Measurements from ENCODE around the gene PSMD1. TPM values are rescaled to one million over a fixed set of nuclear protein-coding genes. Genes with fewer than 3 reads are reported as not detected.
"Not testable (repeated sequence)": the region's sequence is repeated elsewhere in the genome, so short reads cannot be mapped to it uniquely, and the experiment has no call there.

The PSMD1 gene
- total RNA-seq, 1 donor from 2014 or later = 83.3 TPM

GRCh38 chr2:231133365-231134099 is 76.9 kb downstream of the PSMD1 start:
- no peak for TF ChIP-seq CTCF (IDR thresholded peaks at IDR 0.05; ENCODE audit: unreplicated experiment)
- DNase-seq (ENCODE audit: low spot score in 2 of 2, unreplicated experiment in 2 of 2) = no peak
- H3K4me1 Mint-ChIP-seq = peaks cover 64% of the 10 kb centered on the region
- H3K27ac Mint-ChIP-seq = peak overlapping the region; percentile 55
- H3K27me3 Mint-ChIP-seq (ENCODE audit: low read depth) = no peaks in the 10 kb centered on the region
- no peaks in the 10 kb centered on the region for H3K36me3 Mint-ChIP-seq
- no peak overlapping the region for H3K4me3 Mint-ChIP-seq
- H3K9me3 Mint-ChIP-seq = no peaks in the 10 kb centered on the region

GRCh38 chr2:231134910-231135655 is 78.4 kb downstream of the PSMD1 start:
- no peak for DNase-seq (ENCODE audit: low spot score in 2 of 2, unreplicated experiment in 2 of 2)
- H3K4me3 Mint-ChIP-seq = no peak overlapping the region
- TF ChIP-seq CTCF (IDR thresholded peaks at IDR 0.05; ENCODE audit: unreplicated experiment) = no peak
- peak overlapping the region; percentile 47 for H3K27ac Mint-ChIP-seq
- H3K27me3 Mint-ChIP-seq (ENCODE audit: low read depth) = no peaks in the 10 kb centered on the region
- H3K4me1 Mint-ChIP-seq = peaks cover 52% of the 10 kb centered on the region
- no peaks in the 10 kb centered on the region for H3K9me3 Mint-ChIP-seq
- peaks cover 3% of the 10 kb centered on the region for H3K36me3 Mint-ChIP-seq

GRCh38 chr2:231138699-231139098 is 82.0 kb downstream of the PSMD1 start:
- H3K4me3 Mint-ChIP-seq = no peak overlapping the region
- no peaks in the 10 kb centered on the region for H3K9me3 Mint-ChIP-seq
- H3K27me3 Mint-ChIP-seq (ENCODE audit: low read depth) = no peaks in the 10 kb centered on the region
- no peak for TF ChIP-seq CTCF (IDR thresholded peaks at IDR 0.05; ENCODE audit: unreplicated experiment)
- H3K27ac Mint-ChIP-seq = no peak overlapping the region
- H3K36me3 Mint-ChIP-seq = peaks cover 6% of the 10 kb centered on the region
- DNase-seq (ENCODE audit: low spot score in 2 of 2, unreplicated experiment in 2 of 2) = no peak
- peaks cover 22% of the 10 kb centered on the region for H3K4me1 Mint-ChIP-seq

GRCh38 chr2:231139796-231140195 is 83.1 kb downstream of the PSMD1 start:
- Mint-ChIP-seq H3K4me1 (peaks cover 12% of the 10 kb centered on the region), H3K36me3 (peaks cover 7% of the 10 kb centered on the region), H3K27me3 (ENCODE audit: low read depth) (no peaks in the 10 kb centered on the region), H3K4me3 (no peak overlapping the region), H3K9me3 (no peaks in the 10 kb centered on the region), H3K27ac (no peak overlapping the region)
- DNase-seq (ENCODE audit: low spot score in 2 of 2, unreplicated experiment in 2 of 2) = no peak
- TF ChIP-seq CTCF (IDR thresholded peaks at IDR 0.05; ENCODE audit: unreplicated experiment) = no peak

- H3K4me1 Mint-ChIP-seq; H3K4me3 Mint-ChIP-seq; DNase-seq (ENCODE audit: low spot score in 2 of 2, unreplicated experiment in 2 of 2); H3K36me3 Mint-ChIP-seq; H3K9me3 Mint-ChIP-seq; H3K27ac Mint-ChIP-seq; H3K27me3 Mint-ChIP-seq (ENCODE audit: low read depth): not testable (repeated sequence)
Measured at GRCh38 chr2:231140808-231141207, 84.1 kb downstream of the PSMD1 start.

GRCh38 chr2:231144896-231145295 is 88.2 kb downstream of the PSMD1 start:
- H3K4me1 Mint-ChIP-seq = peaks cover 12% of the 10 kb centered on the region
- peaks cover 19% of the 10 kb centered on the region for H3K36me3 Mint-ChIP-seq
- H3K27me3 Mint-ChIP-seq (ENCODE audit: low read depth) = no peaks in the 10 kb centered on the region
- no peak overlapping the region for H3K27ac Mint-ChIP-seq
- no peaks in the 10 kb centered on the region for H3K9me3 Mint-ChIP-seq
- no peak overlapping the region for H3K4me3 Mint-ChIP-seq
- DNase-seq (ENCODE audit: low spot score in 2 of 2, unreplicated experiment in 2 of 2) = no peak
- no peak for TF ChIP-seq CTCF (IDR thresholded peaks at IDR 0.05; ENCODE audit: unreplicated experiment)
